ENCODE measurements around the gene ATP5PD. TPM values are rescaled to one million over a fixed set of nuclear protein-coding genes. Genes with fewer than 3 reads are reported as not detected.
"Not testable (repeated sequence)": the region's sequence is repeated elsewhere in the genome, so short reads cannot be mapped to it uniquely, and the experiment has no call there.

Gene ATP5PD
- total RNA-seq, 1 experiment from 2014 or later: 337 TPM

- Histone ChIP-seq H3K4me3 (no peak overlapping the region), H3K9me3 (replicated peaks) (no peaks in the 10 kb centered on the region), H3K36me3 (peaks cover 10% of the 10 kb centered on the region), H3K27ac (no peak overlapping the region), H3K27me3 (no peaks in the 10 kb centered on the region), H3K4me1 (peaks cover 22% of the 10 kb centered on the region)
- DNase-seq: no peak
Measured at GRCh38 chr17:75006653-75007052, 40.1 kb downstream of the ATP5PD start.

- not testable (repeated sequence) for H3K27ac ChIP-seq; H3K27me3 ChIP-seq; DNase-seq; H3K9me3 ChIP-seq (replicated peaks); H3K4me3 ChIP-seq
- Histone ChIP-seq H3K36me3 (peaks cover 10% of the 10 kb centered on the region), H3K4me1 (peaks cover 18% of the 10 kb centered on the region)
Measured at GRCh38 chr17:75006084-75006483, 40.7 kb downstream of the ATP5PD start.

- Histone ChIP-seq H3K4me1 (peaks cover 14% of the 10 kb centered on the region), H3K27ac (no peak overlapping the region), H3K4me3 (no peak overlapping the region), H3K27me3 (no peaks in the 10 kb centered on the region), H3K36me3 (peaks cover 10% of the 10 kb centered on the region), H3K9me3 (replicated peaks) (no peaks in the 10 kb centered on the region)
- DNase-seq: no peak
Measured at GRCh38 chr17:75005291-75005690, 41.5 kb downstream of the ATP5PD start.

DNA sequence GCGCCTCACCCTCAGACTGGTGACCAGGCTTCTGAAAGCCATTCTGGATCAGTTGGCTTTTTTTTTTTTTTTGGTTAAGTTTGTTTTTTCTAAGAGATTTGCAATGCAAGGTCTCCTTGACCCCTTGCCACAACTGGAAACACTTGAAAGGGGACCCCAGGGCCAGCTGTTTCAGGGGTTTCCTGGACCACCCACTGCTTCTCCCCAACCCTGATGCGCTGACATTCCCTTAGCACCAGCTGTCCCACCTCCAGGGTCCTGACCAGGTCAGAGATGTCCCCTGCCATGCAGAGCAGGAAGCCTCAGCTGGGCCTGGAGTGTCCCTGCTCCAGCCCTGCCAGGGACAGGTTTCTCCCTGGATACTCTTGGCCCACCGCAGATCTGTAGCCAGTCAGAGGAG is 42.4 kb downstream of the ATP5PD start:
- DNase-seq: peak; percentile 74 to 75
- H3K36me3 ChIP-seq: peaks cover 10% of the 10 kb centered on the region

DNA sequence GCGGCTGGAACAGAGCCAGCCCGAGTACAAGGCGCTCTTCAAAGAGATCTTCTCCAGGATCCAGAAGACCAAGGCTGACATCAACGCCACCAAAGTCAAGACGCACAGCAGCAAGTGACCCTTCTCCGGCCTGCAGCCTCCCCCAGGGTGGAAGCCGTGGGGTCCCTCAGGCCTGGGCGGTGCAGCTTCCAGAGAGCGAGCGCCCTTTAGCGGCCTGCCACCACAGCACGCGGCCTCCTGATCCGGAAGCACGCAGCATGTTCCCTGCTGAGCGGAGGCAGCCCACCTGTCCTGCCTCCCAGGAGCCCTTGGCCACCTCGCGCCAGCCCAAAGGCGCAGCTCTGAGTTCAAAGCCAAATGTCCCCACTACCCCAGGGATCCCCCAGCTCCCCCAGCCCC is 42.8 kb downstream of the ATP5PD start:
- H3K9me3 ChIP-seq (replicated peaks): no peaks in the 10 kb centered on the region
- peaks cover 14% of the 10 kb centered on the region for H3K4me1 ChIP-seq
- H3K27ac ChIP-seq: no peak overlapping the region
- H3K27me3 ChIP-seq: no peaks in the 10 kb centered on the region
- DNase-seq: no peak
- peaks cover 10% of the 10 kb centered on the region for H3K36me3 ChIP-seq
- no peak overlapping the region for H3K4me3 ChIP-seq

More for the DNA sequence above, 42.4 kb downstream of the ATP5PD start:
- Histone ChIP-seq H3K27ac (no peak overlapping the region), H3K27me3 (no peaks in the 10 kb centered on the region), H3K4me1 (peaks cover 14% of the 10 kb centered on the region), H3K4me3 (no peak overlapping the region), H3K9me3 (replicated peaks) (no peaks in the 10 kb centered on the region)

- peaks cover 14% of the 10 kb centered on the region for H3K4me1 ChIP-seq
- no peaks in the 10 kb centered on the region for H3K27me3 ChIP-seq
- H3K4me3 ChIP-seq: no peak overlapping the region
- DNase-seq: no peak
- H3K36me3 ChIP-seq: peaks cover 10% of the 10 kb centered on the region
- no peaks in the 10 kb centered on the region for H3K9me3 ChIP-seq (replicated peaks)
- H3K27ac ChIP-seq: no peak overlapping the region
Measured at GRCh38 chr17:75003070-75003956, 43.5 kb downstream of the ATP5PD start.

DNA sequence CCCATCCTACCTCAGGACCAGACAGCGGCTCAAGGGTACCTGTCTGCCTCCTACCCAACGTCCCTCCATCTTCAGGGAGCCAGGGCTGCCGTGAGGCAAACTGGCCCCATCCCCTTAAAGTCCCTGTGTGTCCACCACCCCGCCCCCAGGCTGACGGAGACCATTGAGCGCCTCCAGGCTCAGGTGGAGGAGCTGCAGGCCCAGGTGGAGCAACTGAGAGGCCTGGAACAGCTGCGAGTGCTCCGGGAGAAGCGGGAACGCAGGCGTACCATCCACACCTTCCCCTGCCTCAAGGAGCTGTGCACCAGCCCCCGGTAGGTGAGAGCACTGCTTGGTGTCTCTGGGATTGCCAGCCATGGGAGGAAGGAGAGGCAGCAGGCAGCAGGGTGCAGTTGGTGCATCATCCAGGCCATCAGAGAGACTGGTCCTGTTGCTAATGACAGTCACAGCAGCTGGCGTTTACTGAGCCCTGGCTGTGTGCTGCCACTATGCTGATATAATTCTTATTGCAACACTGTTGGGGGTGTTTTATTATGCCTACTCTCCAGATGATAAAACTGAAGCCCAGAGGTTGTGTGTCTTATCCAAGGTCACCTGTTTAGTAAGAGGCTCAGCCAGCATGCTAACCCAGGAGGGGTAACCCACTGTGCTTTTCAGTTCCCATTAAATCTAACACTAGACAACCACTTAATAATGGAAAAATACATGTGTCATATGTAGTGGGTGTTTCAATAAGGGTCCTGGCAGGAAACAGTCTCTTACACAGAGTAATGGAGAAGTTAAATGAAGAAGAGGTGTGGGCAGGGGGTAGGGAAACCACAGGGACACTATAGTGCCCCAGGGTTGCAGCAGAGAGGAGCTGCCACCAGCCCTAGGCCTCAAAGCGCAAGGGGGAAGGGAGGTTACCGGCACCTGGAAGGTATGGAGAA is 44.6 kb downstream of the ATP5PD start:
- peaks cover 10% of the 10 kb centered on the region for H3K36me3 ChIP-seq
- no peaks in the 10 kb centered on the region for H3K9me3 ChIP-seq (replicated peaks)
- DNase-seq: no peak
- no peaks in the 10 kb centered on the region for H3K27me3 ChIP-seq
- H3K4me1 ChIP-seq: peaks cover 14% of the 10 kb centered on the region
- H3K4me3 ChIP-seq: no peak overlapping the region
- H3K27ac ChIP-seq: no peak overlapping the region

- Histone ChIP-seq H3K27ac (no peak overlapping the region), H3K36me3 (peaks cover 10% of the 10 kb centered on the region), H3K9me3 (replicated peaks) (no peaks in the 10 kb centered on the region), H3K4me1 (peaks cover 12% of the 10 kb centered on the region), H3K4me3 (no peak overlapping the region), H3K27me3 (no peaks in the 10 kb centered on the region)
- DNase-seq: no peak
Measured at GRCh38 chr17:74999523-74999922, 47.2 kb downstream of the ATP5PD start.

DNA sequence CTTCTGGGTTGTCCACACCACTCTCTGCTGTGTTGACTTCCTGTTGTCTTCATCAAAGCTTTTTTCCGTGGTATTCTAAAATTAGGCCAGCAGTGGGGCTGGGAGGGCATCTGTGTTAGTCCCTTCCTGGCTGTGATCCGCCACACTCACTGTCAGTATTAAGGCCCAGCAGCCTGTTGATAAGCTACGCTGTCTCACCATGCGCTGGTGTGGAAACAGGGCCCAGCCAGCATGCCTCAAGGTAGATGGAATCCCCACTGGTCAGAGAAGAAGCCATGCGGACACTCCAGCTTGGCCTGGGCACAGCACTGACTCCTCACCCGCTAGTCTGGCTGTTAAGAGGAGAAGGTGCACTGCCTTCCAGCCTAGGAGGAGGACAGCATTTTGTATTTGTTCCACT is 48.0 kb downstream of the ATP5PD start:
- Histone ChIP-seq H3K27ac (no peak overlapping the region), H3K9me3 (replicated peaks) (no peaks in the 10 kb centered on the region), H3K36me3 (peaks cover 10% of the 10 kb centered on the region), H3K4me3 (no peak overlapping the region), H3K27me3 (no peaks in the 10 kb centered on the region), H3K4me1 (peaks cover 4% of the 10 kb centered on the region)
- no peak for DNase-seq

GRCh38 chr17:74995847-74996246 is 50.9 kb downstream of the ATP5PD start:
- Histone ChIP-seq H3K9me3 (replicated peaks) (no peaks in the 10 kb centered on the region), H3K36me3 (no peaks in the 10 kb centered on the region), H3K27ac (no peak overlapping the region), H3K27me3 (no peaks in the 10 kb centered on the region), H3K4me3 (no peak overlapping the region), H3K4me1 (no peaks in the 10 kb centered on the region)
- DNase-seq: no peak

DNA sequence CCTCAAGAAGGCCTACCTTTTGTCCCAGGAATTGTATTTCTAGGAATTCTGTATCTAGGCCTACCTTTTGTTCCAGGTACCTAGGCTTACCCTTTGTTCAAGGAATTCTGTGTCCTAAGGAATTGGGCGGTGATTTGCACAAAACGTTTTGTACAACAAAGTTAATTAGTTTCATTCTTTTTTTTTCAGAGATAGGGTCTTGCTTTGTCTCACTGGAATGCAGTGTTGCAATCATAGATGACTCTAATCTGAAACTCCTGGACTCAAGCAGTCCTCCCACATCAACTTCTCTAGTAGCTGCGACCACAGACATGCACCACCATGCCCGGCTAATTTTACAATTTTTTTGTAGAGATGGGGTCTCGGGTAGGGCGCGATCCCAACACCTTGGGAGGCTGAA is 52.3 kb downstream of the ATP5PD start:
- Histone ChIP-seq H3K27me3 (no peaks in the 10 kb centered on the region), H3K27ac (no peak overlapping the region)
- DNase-seq: no peak

GRCh38 chr17:74992223-74992622 is 54.5 kb downstream of the ATP5PD start:
- Histone ChIP-seq H3K27me3 (no peaks in the 10 kb centered on the region), H3K4me1 (no peaks in the 10 kb centered on the region), H3K4me3 (no peak overlapping the region), H3K9me3 (replicated peaks) (no peaks in the 10 kb centered on the region), H3K27ac (no peak overlapping the region), H3K36me3 (no peaks in the 10 kb centered on the region)
- no peak for DNase-seq

More for the DNA sequence above, 52.3 kb downstream of the ATP5PD start:
- Histone ChIP-seq H3K36me3 (no peaks in the 10 kb centered on the region), H3K4me1 (no peaks in the 10 kb centered on the region), H3K9me3 (replicated peaks) (no peaks in the 10 kb centered on the region), H3K4me3 (no peak overlapping the region)

DNA sequence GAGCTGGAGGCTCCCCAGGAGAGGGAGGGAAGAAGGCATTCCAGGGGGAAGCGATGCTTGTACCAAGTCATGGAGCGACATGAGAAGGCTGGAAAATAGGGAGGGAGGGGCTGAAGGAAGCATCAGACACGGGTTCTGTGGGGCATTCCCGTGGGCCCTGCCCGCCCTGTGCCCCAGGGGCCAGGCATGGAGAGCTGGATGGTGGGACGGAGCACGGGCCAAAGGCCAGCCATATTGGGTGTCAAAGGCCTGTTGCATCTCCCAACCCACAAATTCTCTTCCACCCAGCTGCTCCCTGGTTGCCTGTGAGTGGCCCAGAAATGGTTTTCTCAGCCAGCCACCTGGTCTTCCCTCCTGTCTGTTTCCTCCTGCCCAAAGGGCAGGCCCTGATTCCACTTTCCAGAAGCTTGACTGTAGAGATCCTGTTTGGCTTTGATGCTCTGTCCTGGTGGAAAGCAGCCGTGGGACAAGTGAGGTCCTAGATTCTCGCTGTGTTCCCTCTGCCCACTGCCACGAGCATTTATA is 56.1 kb downstream of the ATP5PD start:
- Histone ChIP-seq H3K4me3 (no peak overlapping the region), H3K4me1 (no peaks in the 10 kb centered on the region), H3K27me3 (no peaks in the 10 kb centered on the region), H3K9me3 (replicated peaks) (no peaks in the 10 kb centered on the region), H3K36me3 (no peaks in the 10 kb centered on the region), H3K27ac (no peak overlapping the region)
- no peak for DNase-seq

All from SJCRH30 (cell line).